ENCODE data around the gene PLS1. TPM values are rescaled to one million over a fixed set of nuclear protein-coding genes. Genes with fewer than 3 reads are reported as not detected.
"Not testable (repeated sequence)": the region's sequence is repeated elsewhere in the genome, so short reads cannot be mapped to it uniquely, and the experiment has no call there.

Gene PLS1
- total RNA-seq, 1 donor from 2014 or later, result 1.2 TPM

- no peak for DNase-seq (ENCODE audit: low spot score)
These were observed 97.1 kb downstream of the PLS1 start for GRCh38 chr3:142693136-142693853.

GRCh38 chr3:142694225-142694624 is 98.0 kb downstream of the PLS1 start:
- no peak for DNase-seq (ENCODE audit: low spot score)

GRCh38 chr3:142705198-142705597 is 109.0 kb downstream of the PLS1 start:
- no peak for DNase-seq (ENCODE audit: low spot score)

- no peak for DNase-seq (ENCODE audit: low spot score)
These were observed 110.3 kb downstream of the PLS1 start for GRCh38 chr3:142706321-142707127.

- no peak for DNase-seq (ENCODE audit: low spot score)
These were observed 113.0 kb downstream of the PLS1 start for GRCh38 chr3:142709207-142709606.

DNA sequence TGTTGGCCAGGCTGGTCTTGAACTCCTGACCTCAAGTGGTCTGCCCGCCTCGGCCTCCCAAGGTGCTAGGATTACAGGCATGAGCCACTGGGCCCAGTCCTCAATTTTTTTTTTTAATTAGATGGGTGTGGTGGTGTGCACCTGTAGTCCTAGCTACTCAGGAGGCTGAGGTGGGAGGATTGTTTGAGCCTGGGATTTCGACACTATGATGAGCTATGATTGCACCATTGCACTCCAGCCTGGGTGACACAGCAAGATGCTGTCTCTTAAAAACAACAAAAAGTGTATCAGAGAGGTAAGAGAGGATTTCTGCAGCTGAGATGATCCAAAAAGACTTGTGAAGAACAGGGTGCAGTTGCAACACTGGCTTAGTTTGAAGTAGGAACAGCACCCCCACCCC is 118.7 kb downstream of the PLS1 start:
- DNase-seq (ENCODE audit: low spot score), result not testable (repeated sequence)

DNA sequence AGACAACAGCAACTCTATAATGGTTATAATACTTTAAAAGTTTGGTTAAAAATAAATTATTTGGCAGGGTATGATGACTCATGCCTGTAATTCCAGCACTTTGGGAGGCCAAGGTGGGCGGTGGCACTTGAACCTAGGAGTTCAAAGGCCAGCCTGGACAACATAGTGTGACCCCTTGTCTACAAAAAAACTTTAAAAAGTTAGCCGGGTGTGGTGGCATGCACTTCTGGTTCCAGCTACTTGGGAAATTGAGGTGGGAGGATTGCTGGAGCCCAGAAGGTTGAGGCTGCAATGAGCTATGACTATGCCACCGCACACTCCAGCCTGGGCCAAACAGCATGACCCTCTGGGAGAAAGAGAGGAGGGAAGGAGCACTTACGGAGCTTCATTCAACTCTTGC is 119.9 kb downstream of the PLS1 start:
- DNase-seq (ENCODE audit: low spot score), result no peak

DNA sequence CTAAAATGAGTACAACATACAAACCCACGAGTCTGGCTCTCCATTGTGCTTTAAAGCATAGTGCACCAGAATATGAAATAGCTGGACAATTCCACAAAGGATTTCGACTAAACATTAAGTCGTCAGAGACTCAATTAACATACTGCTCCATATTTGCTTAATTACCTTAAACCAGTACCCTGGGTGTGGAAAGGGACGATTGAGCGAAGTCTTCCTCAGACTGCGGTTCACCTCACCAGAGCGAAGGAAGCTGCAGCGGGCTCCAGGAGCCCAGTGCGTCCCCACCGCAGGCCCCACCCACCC is 127.4 kb downstream of the PLS1 start:
- DNase-seq (ENCODE audit: low spot score), result no peak

DNA sequence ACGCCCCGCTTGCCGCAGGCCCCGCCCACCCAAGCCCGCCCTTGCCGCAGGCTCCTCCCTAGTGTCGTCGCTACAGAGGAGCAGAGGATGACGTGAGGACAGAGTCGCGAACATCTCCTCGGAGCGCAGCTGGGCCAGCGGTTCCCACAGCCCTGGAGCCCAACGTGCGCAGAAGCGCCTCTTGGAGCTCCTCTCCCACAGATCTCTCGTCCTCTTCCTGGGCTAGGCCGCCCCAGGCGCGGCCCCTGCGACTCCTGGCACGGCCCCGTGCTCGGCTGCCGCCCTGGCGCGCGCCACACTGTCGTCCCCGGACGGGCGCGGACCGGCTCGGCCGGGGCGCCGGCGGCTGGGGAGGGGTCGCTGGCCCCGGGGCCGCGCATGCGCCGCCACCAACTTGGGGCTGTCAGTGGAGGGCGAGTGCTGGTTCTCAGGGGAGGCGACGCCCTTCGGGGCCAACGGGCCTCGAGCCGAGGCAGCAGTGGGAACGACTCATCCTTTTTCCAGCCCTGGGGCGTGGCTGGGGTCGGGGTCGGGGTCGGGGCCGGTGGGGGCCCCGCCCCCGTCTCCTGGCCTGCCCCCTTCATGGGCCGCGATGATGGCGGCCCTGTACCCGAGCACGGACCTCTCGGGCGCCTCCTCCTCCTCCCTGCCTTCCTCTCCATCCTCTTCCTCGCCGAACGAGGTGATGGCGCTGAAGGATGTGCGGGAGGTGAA is 127.9 kb downstream of the PLS1 start, which contains the start of gene TRPC1:
Gene TRPC1 (plus strand): TSS at position 67 of the 714 bp plus-strand sequence. CDS start 526 bp downstream, at position 593.
- DNase-seq (ENCODE audit: low spot score), result peak; percentile 85

- peak; percentile 17 for DNase-seq (ENCODE audit: low spot score)
These were observed 128.6 kb downstream of the PLS1 start for GRCh38 chr3:142724682-142725356.

DNA sequence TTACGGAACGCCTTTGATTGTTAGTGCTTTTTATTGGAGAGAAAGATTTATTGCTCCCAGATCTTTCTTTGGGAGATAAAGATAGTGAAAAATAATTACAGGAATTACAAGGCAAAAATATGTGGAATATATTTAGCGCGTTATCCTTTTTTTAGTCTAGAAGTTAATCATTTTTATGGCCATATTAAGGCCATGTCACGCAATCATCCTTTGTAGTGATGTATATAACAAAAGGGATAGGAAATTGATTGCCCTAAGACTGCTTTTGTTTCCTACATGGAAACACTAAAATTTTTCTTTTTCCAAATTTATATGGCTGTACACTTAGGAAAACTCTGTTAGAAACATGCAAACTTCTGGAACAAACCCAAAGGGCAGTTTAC is 129.2 kb downstream of the PLS1 start:
- DNase-seq (ENCODE audit: low spot score), result no peak

GRCh38 chr3:142726017-142726416 is 129.8 kb downstream of the PLS1 start:
- DNase-seq (ENCODE audit: low spot score), result no peak

GRCh38 chr3:142732066-142732465 is 135.9 kb downstream of the PLS1 start:
- no peak for DNase-seq (ENCODE audit: low spot score)

GRCh38 chr3:142734834-142735233 is 138.6 kb downstream of the PLS1 start:
- DNase-seq (ENCODE audit: low spot score), result no peak

GRCh38 chr3:142735462-142735861 is 139.3 kb downstream of the PLS1 start:
- no peak for DNase-seq (ENCODE audit: low spot score)

- no peak for DNase-seq (ENCODE audit: low spot score)
These were observed 142.2 kb downstream of the PLS1 start for GRCh38 chr3:142738396-142738795.

DNA sequence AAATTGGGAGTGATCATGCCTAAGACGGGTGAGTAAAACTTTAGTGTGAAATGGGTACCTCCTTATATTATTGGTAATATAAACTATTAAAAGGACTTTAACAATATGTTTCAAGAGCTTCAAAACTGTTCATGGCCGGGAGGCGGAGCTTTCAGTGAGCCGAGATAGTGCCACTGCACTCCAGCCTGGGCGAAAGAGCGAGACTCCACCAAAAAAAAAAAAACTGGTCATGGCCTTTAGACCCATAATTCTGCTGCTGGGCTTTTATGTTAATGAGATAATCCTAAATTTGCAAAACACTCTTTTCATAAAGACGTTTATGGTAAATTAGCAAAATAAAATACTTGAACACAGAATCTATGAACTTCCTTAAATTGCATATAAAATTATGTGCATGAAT is 150.5 kb downstream of the PLS1 start:
- DNase-seq (ENCODE audit: low spot score), result no peak

DNA sequence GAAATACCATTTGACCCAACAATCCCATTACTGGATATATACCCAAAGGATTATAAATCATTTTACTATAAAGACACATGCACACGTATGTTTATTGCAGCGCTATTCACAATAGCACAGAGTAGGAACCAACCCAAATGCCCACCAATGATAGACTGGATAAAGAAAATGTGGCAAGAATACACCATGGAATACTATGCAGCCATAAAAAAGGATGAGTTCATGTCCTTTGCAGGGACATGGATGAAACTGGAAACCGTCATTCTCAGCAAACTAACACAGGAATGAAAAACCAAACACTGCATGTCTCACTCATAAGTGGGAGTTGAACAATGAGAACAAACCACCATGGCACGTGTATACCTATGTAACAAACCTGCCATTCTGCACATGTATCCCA is 154.3 kb downstream of the PLS1 start:
- DNase-seq (ENCODE audit: low spot score), result not testable (repeated sequence)

GRCh38 chr3:142752605-142753004 is 156.4 kb downstream of the PLS1 start:
- DNase-seq (ENCODE audit: low spot score), result not testable (repeated sequence)

DNA sequence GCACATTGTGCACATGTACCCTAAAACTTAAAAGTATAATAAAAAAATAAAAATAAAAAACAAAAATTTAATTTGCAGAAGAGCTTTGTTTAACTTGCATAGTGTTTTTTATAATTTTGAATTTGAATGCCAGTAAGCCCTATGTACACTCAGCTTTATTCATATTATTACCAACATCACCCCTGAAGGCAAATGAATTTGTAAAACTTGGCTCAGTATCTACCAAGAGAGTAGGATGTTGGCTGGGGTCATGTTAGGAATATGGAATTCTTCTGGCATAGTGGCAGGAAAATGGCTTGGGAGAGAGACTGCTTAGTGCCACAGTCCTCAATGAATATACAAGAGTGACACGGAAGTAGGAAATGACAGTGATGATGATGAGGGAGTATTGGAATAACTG is 158.3 kb downstream of the PLS1 start:
- DNase-seq (ENCODE audit: low spot score), result no peak

Data from umbilical cord (tissue), 2 donors.